Measurements from ENCODE around the gene ACAT2.

- TF ChIP-seq CREB5 (CRISPR knock-in tag; IDR thresholded peaks at IDR 0.05; ENCODE audit: low read depth): no peak
- no peak for TF ChIP-seq ZNF8 (CRISPR knock-in tag; IDR thresholded peaks at IDR 0.05)
- TF ChIP-seq POU6F1 (CRISPR knock-in tag; IDR thresholded peaks at IDR 0.05; ENCODE audit: borderline replicate concordance, low read depth): no peak
Observed at GRCh38 chr6:159754959-159755914, 6.6 kb upstream of the ACAT2 start.
